OCI-LY1 (cell line): ENCODE measurements around the gene EEF1AKMT1.

Experiments used
- H2AFZ ChIP-seq: fragments of 200-600 bp; sonication (generic), shearing (Covaris generic); 2 replicates; pipeline ENCODE4 v1.6.0; 2014; ENCODE audit warnings: antibody characterized with exemption, mild to moderate bottlenecking, low read length
- H3F3A ChIP-seq: fragments of 200-600 bp; sonication (generic), shearing (Covaris generic); 2 replicates; pipeline ENCODE4 v1.6.0; 2014; ENCODE audit warnings: mild to moderate bottlenecking, antibody characterized with exemption, low read length, moderate library complexity; ENCODE audit not compliant: insufficient read depth
- H3K27ac ChIP-seq: fragments of 200-600 bp; sonication (generic); 2 replicates; pipeline ENCODE4 v1.5.1; 2014; ENCODE audit warnings: low read length, mixed run types, mild to moderate bottlenecking, low read depth; ENCODE audit not compliant: poor library complexity, severe bottlenecking
- H3K27me3 ChIP-seq: fragments of 200-600 bp; sonication (generic); 2 replicates; pipeline ENCODE4 v1.6.0; 2014; ENCODE audit warnings: antibody characterized with exemption, mild to moderate bottlenecking, low read length, moderate library complexity; ENCODE audit not compliant: insufficient read depth
- H3K36me3 ChIP-seq: fragments of 200-600 bp; sonication (generic); 2 replicates; pipeline ENCODE4 v1.6.1; 2014; ENCODE audit warnings: mild to moderate bottlenecking, antibody characterized with exemption, low read length, moderate library complexity, mixed read lengths; ENCODE audit not compliant: insufficient read depth
- H3K4me1 ChIP-seq: fragments of 200-600 bp; sonication (generic); 2 replicates; pipeline ENCODE4 v1.5.1; 2014; ENCODE audit warnings: mild to moderate bottlenecking, low read length, moderate library complexity; ENCODE audit not compliant: insufficient read depth, severe bottlenecking
- H3K4me2 ChIP-seq: fragments of 200-600 bp; sonication (generic), shearing (Covaris generic); 2 replicates; pipeline ENCODE4 v1.6.1; 2014; ENCODE audit warnings: low read length
- H3K4me3 ChIP-seq: fragments of 200-600 bp; sonication (generic); 2 replicates; pipeline ENCODE4 v1.5.1; 2014; ENCODE audit warnings: low read length, low read depth, mild to moderate bottlenecking, mixed read lengths; ENCODE audit not compliant: poor library complexity, severe bottlenecking
- H3K79me2 ChIP-seq: fragments of 200-600 bp; shearing (Covaris generic); 2 replicates; pipeline ENCODE4 v1.6.1; 2016; ENCODE audit warnings: mixed run types, low read length, mixed read lengths; ENCODE audit not compliant: insufficient read depth
- H3K9ac ChIP-seq: fragments of 200-600 bp; sonication (generic), shearing (Covaris generic); 2 replicates; pipeline ENCODE4 v1.6.1; 2014; ENCODE audit warnings: mild to moderate bottlenecking, low read length, mixed read lengths
- H3K9me2 ChIP-seq: fragments of 200-600 bp; sonication (generic), shearing (Covaris generic); 2 replicates; pipeline ENCODE4 v1.6.1; 2014; ENCODE audit warnings: low read depth, mild to moderate bottlenecking, low read length, mixed read lengths
- H3K9me3 ChIP-seq: fragments of 200-600 bp; shearing (Covaris generic); 2 replicates; pipeline ENCODE4 v1.6.1; 2014; ENCODE audit warnings: low read length, mixed read lengths
- H4K20me1 ChIP-seq: fragments of 200-600 bp; sonication (generic), shearing (Covaris generic); 2 replicates; pipeline ENCODE4 v1.6.0; 2016; ENCODE audit warnings: mild to moderate bottlenecking, low read length; ENCODE audit not compliant: insufficient read depth
- CTCF ChIP-seq: fragments of 200-600 bp; sonication (generic), shearing (Covaris generic); IDR thresholded peaks from 2 replicates; pipeline ENCODE4 v1.5.1; 2017; ENCODE audit warnings: mild to moderate bottlenecking, antibody characterized with exemption, low read length, moderate library complexity, mixed read lengths
- EZH2 ChIP-seq: fragments of 200-600 bp; sonication (generic), shearing (Covaris generic); IDR thresholded peaks from 2 replicates; pipeline ENCODE4 v1.8.0; 2017; ENCODE audit warnings: borderline replicate concordance, mixed run types, mild to moderate bottlenecking, antibody characterized with exemption, low read length, moderate library complexity, mixed read lengths

The EEF1AKMT1 gene

GRCh38 chr13:20812890-20813289, 39.1 kb upstream of the EEF1AKMT1 start:
- no peak overlapping the region for H3K27ac ChIP-seq
- no peak overlapping the region for H2AFZ ChIP-seq
- no peak overlapping the region for H3K4me2 ChIP-seq
- H3K9me2 ChIP-seq = no peaks in the 10 kb centered on the region
- H3K27me3 ChIP-seq = no peaks in the 10 kb centered on the region
- peaks cover 53% of the 10 kb centered on the region for H3K36me3 ChIP-seq
- no peaks in the 10 kb centered on the region for H3F3A ChIP-seq
- H3K9me3 ChIP-seq = no peaks in the 10 kb centered on the region
- no peaks in the 10 kb centered on the region for H4K20me1 ChIP-seq
- H3K4me3 ChIP-seq = no peak overlapping the region
- no peaks in the 10 kb centered on the region; the same call in 1 of the 2 replicates for H3K79me2 ChIP-seq
- no peak overlapping the region for H3K9ac ChIP-seq
- H3K4me1 ChIP-seq = no peaks in the 10 kb centered on the region
- no peak for TF ChIP-seq EZH2
- TF ChIP-seq CTCF = no peak

- H3K27ac ChIP-seq = no peak overlapping the region
- H3K4me2 ChIP-seq = no peak overlapping the region
- H3K4me3 ChIP-seq = no peak overlapping the region
- H2AFZ ChIP-seq = no peak overlapping the region
- no peak for TF ChIP-seq CTCF
- TF ChIP-seq EZH2 = no peak
- peaks cover 59% of the 10 kb centered on the region for H3K36me3 ChIP-seq
- H3F3A ChIP-seq = peaks cover 3% of the 10 kb centered on the region; the same call in 1 of the 2 replicates
- no peaks in the 10 kb centered on the region; the same call in 1 of the 2 replicates for H3K79me2 ChIP-seq
- H3K27me3 ChIP-seq = no peaks in the 10 kb centered on the region
- no peaks in the 10 kb centered on the region for H3K4me1 ChIP-seq
- H4K20me1 ChIP-seq = no peaks in the 10 kb centered on the region
- no peaks in the 10 kb centered on the region for H3K9me2 ChIP-seq
- H3K9ac ChIP-seq = no peak overlapping the region
- no peaks in the 10 kb centered on the region for H3K9me3 ChIP-seq
Measured at GRCh38 chr13:20810808-20811207, 37.0 kb upstream of the EEF1AKMT1 start.

GRCh38 chr13:20808874-20809273, 35.1 kb upstream of the EEF1AKMT1 start:
- H3K4me1 ChIP-seq = no peaks in the 10 kb centered on the region
- peaks cover 63% of the 10 kb centered on the region for H3K36me3 ChIP-seq
- no peak overlapping the region for H3K4me2 ChIP-seq
- no peak overlapping the region for H3K4me3 ChIP-seq
- no peaks in the 10 kb centered on the region for H3K79me2 ChIP-seq
- TF ChIP-seq EZH2 (no peak), CTCF (no peak)
- H3K27me3 ChIP-seq = no peaks in the 10 kb centered on the region
- no peak overlapping the region for H3K27ac ChIP-seq
- no peaks in the 10 kb centered on the region for H3K9me2 ChIP-seq
- H4K20me1 ChIP-seq = no peaks in the 10 kb centered on the region
- H3K9ac ChIP-seq = no peak overlapping the region
- H2AFZ ChIP-seq = no peak overlapping the region
- H3K9me3 ChIP-seq = no peaks in the 10 kb centered on the region
- H3F3A ChIP-seq = peaks cover 3% of the 10 kb centered on the region; the same call in 1 of the 2 replicates
